Fibroblast of peridontal ligament (primary cell): Measurements from ENCODE around the gene VAMP8.

Experiments used
- DNase-seq: peaks from one replicate; pipeline ENCODE4 v3.0.0-alpha.2; 2010; ENCODE audit errors: extremely low read depth

The VAMP8 gene

DNA sequence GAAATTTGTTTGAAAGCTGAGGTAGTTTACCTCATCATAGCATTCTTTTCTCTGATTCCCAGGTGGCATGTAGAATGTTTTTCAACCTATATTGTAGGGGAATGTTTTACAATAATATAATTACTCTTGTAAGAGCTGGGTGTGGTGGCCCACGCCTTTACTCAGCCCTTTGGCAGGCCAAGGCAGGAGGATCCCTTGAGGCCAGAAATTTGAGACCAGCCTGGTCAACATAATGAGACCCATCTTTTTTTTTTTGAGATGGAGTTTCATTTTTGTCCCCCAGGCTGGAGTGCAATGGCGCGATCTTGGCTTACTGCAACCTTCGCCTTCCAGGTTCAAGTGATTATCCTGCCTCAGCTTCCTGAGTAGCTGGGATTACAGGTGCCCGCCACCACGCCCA, 42.2 kb downstream of the VAMP8 start:
- peak; percentile 35 for DNase-seq

DNA sequence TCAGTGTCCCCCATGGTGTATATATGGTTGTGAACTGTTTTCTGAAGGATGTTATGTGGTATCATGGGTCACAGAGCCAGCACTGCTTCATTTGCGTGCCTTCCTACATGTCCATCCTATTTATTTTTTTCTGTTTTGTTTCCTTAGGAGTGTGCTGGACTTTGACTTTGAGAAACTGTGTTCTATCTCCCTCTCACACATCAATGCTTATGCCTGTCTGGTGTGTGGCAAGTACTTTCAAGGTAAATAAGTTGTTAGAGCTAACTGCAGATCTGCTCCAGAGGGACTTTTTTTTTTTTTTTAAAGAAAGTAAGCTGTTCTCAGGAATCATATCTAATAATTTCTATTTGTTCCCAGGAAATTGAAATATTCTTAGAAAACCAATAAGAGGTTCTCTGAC, 44.0 kb downstream of the VAMP8 start:
- DNase-seq: no peak

DNA sequence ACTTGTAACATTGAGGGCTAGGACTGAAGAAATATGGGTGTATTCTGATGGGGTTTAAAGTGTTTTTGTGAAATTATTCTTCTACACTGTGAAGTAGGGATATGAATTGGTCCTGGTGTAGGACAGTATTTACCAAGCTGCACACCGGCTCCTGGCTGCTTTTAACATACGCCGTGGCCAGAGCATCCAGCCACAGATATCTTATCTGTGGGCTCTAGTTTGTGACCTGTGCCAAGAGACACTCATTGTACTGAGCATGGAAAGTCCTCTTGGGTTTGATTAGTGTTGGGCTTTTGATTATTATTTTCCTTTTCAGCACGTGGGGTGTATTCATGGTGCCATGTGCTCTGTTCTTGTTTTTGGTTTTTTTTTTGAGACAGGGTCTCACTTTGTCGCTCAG, 46.6 kb downstream of the VAMP8 start:
- no peak for DNase-seq

DNA sequence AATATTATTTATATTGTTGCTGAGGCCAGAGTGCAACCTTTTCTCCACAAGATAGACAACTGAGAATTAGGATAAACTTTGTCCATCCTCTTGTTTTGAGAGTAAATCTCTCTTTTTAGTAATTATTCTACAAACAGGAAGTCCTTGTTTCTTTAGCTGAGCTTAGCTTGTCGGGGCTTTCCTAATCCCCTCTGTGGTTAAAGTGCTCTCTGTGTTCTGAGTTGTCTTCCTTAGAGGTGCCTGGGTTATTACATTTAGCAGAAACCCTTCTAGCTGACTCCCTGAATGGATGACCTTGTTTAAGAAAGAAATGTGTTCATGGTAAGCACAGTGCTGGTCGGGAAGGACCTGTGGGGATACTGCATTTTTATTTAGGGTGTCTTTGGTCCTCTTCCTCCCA, 51.3 kb downstream of the VAMP8 start:
- no peak for DNase-seq

DNA sequence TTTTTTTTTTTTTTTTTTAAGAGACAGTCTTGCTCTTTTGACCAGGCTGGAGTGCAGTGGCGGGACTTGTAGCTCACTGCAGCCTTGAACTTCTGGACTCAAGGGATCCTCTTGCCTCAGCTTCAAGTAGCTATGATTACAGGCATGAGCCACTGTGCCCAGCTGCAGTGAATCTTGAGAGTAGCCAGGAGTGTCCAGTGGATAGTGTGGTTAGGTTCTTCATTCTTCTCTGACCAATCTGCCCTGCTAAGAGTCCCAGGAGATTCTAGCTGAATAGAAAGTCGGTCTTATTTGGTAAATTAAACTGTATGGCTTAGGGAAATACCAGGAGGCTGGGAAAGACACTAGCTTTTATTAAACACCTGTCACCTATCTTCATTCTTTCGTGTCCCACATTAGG, 53.9 kb downstream of the VAMP8 start:
- peak; percentile 59 for DNase-seq
